DOHH2 (cell line): ENCODE data around the gene WFDC1.

Source experiments
- CTCF ChIP-seq: fragments of 200-600 bp; sonication (generic); IDR thresholded peaks from one replicate; pipeline ENCODE4 v1.5.1; 2014; ENCODE audit warnings: antibody characterized with exemption, mild to moderate bottlenecking, low read depth, low read length; ENCODE audit not compliant: poor library complexity, severe bottlenecking
- EZH2phosphoT487 ChIP-seq: fragments of 200-600 bp; sonication (generic); IDR thresholded peaks from 2 replicates; pipeline ENCODE4 v1.6.1; 2017; ENCODE audit warnings: borderline replicate concordance, mild to moderate bottlenecking, antibody characterized with exemption, low read length, moderate library complexity, mixed read lengths

- TF ChIP-seq CTCF: no peak
- TF ChIP-seq EZH2phosphoT487: no peak
Observed at GRCh38 chr16:84245956-84246678, 48.6 kb upstream of the WFDC1 start.
